ENCODE data around the gene PERCC1. TPM values are rescaled to one million over a fixed set of nuclear protein-coding genes. Genes with fewer than 3 reads are reported as not detected.

The PERCC1 gene
- total and polyA plus RNA-seq, 2 donors (not counting 1 experiment from before 2014, with no cell fraction given), result not detected

DNA sequence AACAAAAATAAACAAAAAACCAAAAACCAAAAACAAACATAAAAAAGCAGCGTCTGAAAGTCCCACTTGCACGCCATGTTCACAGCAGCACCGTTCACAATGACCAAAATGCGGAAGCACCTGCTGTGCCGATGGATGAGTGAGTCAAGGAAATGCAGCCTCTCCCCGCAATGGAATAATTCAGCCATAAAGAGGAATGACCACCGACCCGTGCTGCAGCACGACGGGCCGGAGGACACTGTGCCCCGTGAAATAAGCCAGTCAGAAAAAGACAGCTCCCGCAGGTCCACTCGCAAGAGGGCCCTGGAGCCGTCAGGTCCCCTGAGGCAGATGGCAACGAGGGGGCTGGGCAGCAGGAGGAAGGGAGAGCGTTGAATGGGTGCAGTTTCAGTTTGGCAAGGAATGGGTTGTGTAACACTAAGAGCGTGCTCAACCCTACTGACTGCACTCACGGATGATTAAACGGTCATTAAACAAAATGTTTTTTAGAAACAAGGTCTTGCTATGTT lies 38.9 kb downstream of the PERCC1 start:
- peaks cover 3% of the 10 kb centered on the region for H3K4me1 ChIP-seq (ENCODE audit: control insufficient read depth, extremely low read depth, insufficient read depth, low read length)
- no peaks in the 10 kb centered on the region for H3K9me3 ChIP-seq (ENCODE audit: control insufficient read depth, insufficient read depth, low read depth, low read length)
- no peak overlapping the region for H2AFZ ChIP-seq (ENCODE audit: low read length)
- TF ChIP-seq, protein P1, sequence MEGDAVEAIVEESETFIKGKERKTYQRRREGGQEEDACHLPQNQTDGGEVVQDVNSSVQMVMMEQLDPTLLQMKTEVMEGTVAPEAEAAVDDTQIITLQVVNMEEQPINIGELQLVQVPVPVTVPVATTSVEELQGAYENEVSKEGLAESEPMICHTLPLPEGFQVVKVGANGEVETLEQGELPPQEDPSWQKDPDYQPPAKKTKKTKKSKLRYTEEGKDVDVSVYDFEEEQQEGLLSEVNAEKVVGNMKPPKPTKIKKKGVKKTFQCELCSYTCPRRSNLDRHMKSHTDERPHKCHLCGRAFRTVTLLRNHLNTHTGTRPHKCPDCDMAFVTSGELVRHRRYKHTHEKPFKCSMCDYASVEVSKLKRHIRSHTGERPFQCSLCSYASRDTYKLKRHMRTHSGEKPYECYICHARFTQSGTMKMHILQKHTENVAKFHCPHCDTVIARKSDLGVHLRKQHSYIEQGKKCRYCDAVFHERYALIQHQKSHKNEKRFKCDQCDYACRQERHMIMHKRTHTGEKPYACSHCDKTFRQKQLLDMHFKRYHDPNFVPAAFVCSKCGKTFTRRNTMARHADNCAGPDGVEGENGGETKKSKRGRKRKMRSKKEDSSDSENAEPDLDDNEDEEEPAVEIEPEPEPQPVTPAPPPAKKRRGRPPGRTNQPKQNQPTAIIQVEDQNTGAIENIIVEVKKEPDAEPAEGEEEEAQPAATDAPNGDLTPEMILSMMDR (conservative IDR thresholded peaks at IDR 0.05 in 1 of 2, IDR thresholded peaks at IDR 0.05 in 1 of 2; ENCODE audit: low read depth in 1 of 2, low read length in 2 of 2), result no peak
- no peak for TF ChIP-seq EZH2 (IDR thresholded peaks at IDR 0.05; ENCODE audit: low read length, missing control alignments)
- H3K4me3 ChIP-seq (replicated peaks in 1 of 4; ENCODE audit: control extremely low read depth in 1 of 4, insufficient read depth in 1 of 4, low read depth in 3 of 4, low read length in 4 of 4), result no peak overlapping the region
- H3K9ac ChIP-seq (ENCODE audit: insufficient read depth, low read length), result no peak overlapping the region
- H3K79me2 ChIP-seq (ENCODE audit: control insufficient read depth, insufficient read depth, low read length), result peaks cover 40% of the 10 kb centered on the region
- no peak overlapping the region for H3K27ac ChIP-seq (ENCODE audit: insufficient read depth, low read length)
- no peaks in the 10 kb centered on the region for H3K36me3 ChIP-seq (ENCODE audit: control insufficient read depth, insufficient read depth, low read length)
- no peaks in the 10 kb centered on the region for H4K20me1 ChIP-seq (ENCODE audit: control insufficient read depth, extremely low read depth, insufficient read depth, low read length)
- DNase-seq (ENCODE audit: low read depth in 2 of 2), result no peak
- no peaks in the 10 kb centered on the region for H3K27me3 ChIP-seq (ENCODE audit: control insufficient read depth, insufficient read depth, low read length)
- no peak overlapping the region for H3K4me2 ChIP-seq (ENCODE audit: extremely low read depth, insufficient read depth, low read length)

DNA sequence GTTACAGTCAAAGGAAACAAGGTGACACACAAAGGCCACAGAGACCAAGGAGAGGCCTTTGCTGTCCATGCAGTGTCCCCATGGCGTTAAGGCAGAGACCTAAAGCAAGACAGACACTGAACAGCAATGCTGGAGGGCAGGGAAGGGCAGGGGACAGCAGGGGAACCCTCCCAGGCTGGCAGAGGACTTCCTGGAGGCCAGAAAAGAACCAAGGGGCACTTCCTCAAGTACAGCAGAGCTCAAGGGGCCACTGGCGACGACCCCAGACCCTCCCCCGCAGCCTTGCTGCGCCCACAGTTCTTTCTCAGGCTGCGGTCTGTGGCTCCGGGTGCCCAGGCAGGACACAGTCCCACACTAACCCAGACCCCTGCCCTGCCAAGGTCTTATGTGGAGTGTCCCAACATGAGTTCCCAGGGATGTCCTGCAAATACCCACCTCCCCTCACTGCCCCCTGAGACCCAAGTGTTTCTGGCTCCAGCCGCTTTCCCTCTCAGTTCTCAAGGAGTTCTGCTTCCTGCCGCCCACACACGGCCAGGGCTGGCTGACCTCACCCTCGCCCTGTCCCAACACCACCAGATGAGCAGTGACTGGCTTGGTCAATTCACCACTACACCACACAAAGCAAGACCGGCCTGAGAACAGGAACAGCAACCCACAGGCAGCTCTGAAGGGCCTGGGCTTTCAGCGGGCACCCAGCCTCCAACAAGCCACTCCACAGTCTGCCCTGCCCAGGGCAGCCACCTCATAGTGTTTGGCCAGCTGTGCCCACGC lies 39.8 kb downstream of the PERCC1 start:
- H2AFZ ChIP-seq (ENCODE audit: low read length), result no peak overlapping the region
- no peak overlapping the region for H3K27ac ChIP-seq (ENCODE audit: insufficient read depth, low read length)
- H3K36me3 ChIP-seq (ENCODE audit: control insufficient read depth, insufficient read depth, low read length), result no peaks in the 10 kb centered on the region
- DNase-seq (ENCODE audit: low read depth in 2 of 2), result peak in 1 of 2 donors; percentile 64
- H3K4me1 ChIP-seq (ENCODE audit: control insufficient read depth, extremely low read depth, insufficient read depth, low read length), result peaks cover 3% of the 10 kb centered on the region
- H3K27me3 ChIP-seq (ENCODE audit: control insufficient read depth, insufficient read depth, low read length), result no peaks in the 10 kb centered on the region
- H3K9me3 ChIP-seq (ENCODE audit: control insufficient read depth, insufficient read depth, low read depth, low read length), result no peaks in the 10 kb centered on the region
- H3K9ac ChIP-seq (ENCODE audit: insufficient read depth, low read length), result no peak overlapping the region
- H4K20me1 ChIP-seq (ENCODE audit: control insufficient read depth, extremely low read depth, insufficient read depth, low read length), result no peaks in the 10 kb centered on the region
- TF ChIP-seq, protein P1 (conservative IDR thresholded peaks at IDR 0.05 in 1 of 2, IDR thresholded peaks at IDR 0.05 in 1 of 2; ENCODE audit: low read depth in 1 of 2, low read length in 2 of 2), result no peak
- TF ChIP-seq EZH2 (IDR thresholded peaks at IDR 0.05; ENCODE audit: low read length, missing control alignments), result no peak
- peaks cover 40% of the 10 kb centered on the region for H3K79me2 ChIP-seq (ENCODE audit: control insufficient read depth, insufficient read depth, low read length)
- H3K4me2 ChIP-seq (ENCODE audit: extremely low read depth, insufficient read depth, low read length), result no peak overlapping the region
- no peak overlapping the region for H3K4me3 ChIP-seq (replicated peaks in 1 of 4; ENCODE audit: control extremely low read depth in 1 of 4, insufficient read depth in 1 of 4, low read depth in 3 of 4, low read length in 4 of 4)

DNA sequence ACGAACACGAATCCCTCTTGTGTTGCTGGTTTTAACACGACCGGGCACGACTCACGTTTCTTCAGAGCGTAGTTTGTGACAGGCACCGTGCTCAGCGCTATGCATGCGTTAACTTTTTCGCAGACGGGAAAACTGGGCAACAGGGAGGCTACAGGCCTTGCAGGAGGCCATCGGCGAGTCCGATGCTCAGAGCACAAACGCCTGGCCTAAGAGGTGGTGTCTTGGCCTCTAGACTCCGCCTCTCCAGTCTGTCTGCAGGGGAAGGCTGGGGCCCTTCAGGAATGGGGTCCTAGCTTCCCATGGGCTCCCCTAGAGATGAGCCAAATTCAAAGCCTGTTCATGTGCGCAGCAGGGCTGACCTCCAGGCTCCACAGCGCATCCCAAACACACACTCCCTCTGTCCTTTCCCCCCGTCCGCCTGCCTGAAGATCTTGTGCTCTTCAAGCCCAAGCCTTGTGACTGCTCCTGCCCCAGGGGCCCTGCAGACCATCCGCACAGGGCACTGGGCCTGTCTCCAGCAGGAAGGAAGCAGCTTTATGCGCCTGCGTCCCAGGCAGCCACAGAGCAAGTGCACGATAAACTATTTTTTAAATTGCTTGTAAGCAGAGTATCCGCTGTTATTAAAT lies 40.8 kb downstream of the PERCC1 start:
- Histone ChIP-seq H3K4me3 (replicated peaks in 1 of 4; ENCODE audit: control extremely low read depth in 1 of 4, insufficient read depth in 1 of 4, low read depth in 3 of 4, low read length in 4 of 4) (no peak overlapping the region), H3K27me3 (ENCODE audit: control insufficient read depth, insufficient read depth, low read length) (no peaks in the 10 kb centered on the region), H3K4me2 (ENCODE audit: extremely low read depth, insufficient read depth, low read length) (no peak overlapping the region), H3K27ac (ENCODE audit: insufficient read depth, low read length) (no peak overlapping the region), H3K4me1 (ENCODE audit: control insufficient read depth, extremely low read depth, insufficient read depth, low read length) (peaks cover 3% of the 10 kb centered on the region), H2AFZ (ENCODE audit: low read length) (no peak overlapping the region), H3K36me3 (ENCODE audit: control insufficient read depth, insufficient read depth, low read length) (no peaks in the 10 kb centered on the region), H4K20me1 (ENCODE audit: control insufficient read depth, extremely low read depth, insufficient read depth, low read length) (no peaks in the 10 kb centered on the region), H3K9me3 (ENCODE audit: control insufficient read depth, insufficient read depth, low read depth, low read length) (no peaks in the 10 kb centered on the region), H3K79me2 (ENCODE audit: control insufficient read depth, insufficient read depth, low read length) (peaks cover 38% of the 10 kb centered on the region), H3K9ac (ENCODE audit: insufficient read depth, low read length) (no peak overlapping the region)
- TF ChIP-seq, protein P1 (conservative IDR thresholded peaks at IDR 0.05 in 1 of 2, IDR thresholded peaks at IDR 0.05 in 1 of 2; ENCODE audit: low read depth in 1 of 2, low read length in 2 of 2), result no peak
- TF ChIP-seq EZH2 (IDR thresholded peaks at IDR 0.05; ENCODE audit: low read length, missing control alignments), result no peak
- no peak for DNase-seq (ENCODE audit: low read depth in 2 of 2)
